ENCODE measurements around the gene CRY1. TPM values are rescaled to one million over a fixed set of nuclear protein-coding genes. Genes with fewer than 3 reads are reported as not detected.

Gene CRY1
- polyA plus RNA-seq, 1 experiment = 13.7 TPM

- TF ChIP-seq, protein P1, sequence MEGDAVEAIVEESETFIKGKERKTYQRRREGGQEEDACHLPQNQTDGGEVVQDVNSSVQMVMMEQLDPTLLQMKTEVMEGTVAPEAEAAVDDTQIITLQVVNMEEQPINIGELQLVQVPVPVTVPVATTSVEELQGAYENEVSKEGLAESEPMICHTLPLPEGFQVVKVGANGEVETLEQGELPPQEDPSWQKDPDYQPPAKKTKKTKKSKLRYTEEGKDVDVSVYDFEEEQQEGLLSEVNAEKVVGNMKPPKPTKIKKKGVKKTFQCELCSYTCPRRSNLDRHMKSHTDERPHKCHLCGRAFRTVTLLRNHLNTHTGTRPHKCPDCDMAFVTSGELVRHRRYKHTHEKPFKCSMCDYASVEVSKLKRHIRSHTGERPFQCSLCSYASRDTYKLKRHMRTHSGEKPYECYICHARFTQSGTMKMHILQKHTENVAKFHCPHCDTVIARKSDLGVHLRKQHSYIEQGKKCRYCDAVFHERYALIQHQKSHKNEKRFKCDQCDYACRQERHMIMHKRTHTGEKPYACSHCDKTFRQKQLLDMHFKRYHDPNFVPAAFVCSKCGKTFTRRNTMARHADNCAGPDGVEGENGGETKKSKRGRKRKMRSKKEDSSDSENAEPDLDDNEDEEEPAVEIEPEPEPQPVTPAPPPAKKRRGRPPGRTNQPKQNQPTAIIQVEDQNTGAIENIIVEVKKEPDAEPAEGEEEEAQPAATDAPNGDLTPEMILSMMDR (IDR thresholded peaks at IDR 0.05; ENCODE audit: low read depth, low read length) = no peak
- Histone ChIP-seq H3K4me3 (ENCODE audit: low read depth, low read length) (no peak overlapping the region), H3K27me3 (ENCODE audit: control insufficient read depth, insufficient read depth, low read length) (no peaks in the 10 kb centered on the region), H3K27ac (ENCODE audit: low read depth, low read length) (no peak overlapping the region), H3K9me3 (ENCODE audit: control insufficient read depth, insufficient read depth, low read length) (no peaks in the 10 kb centered on the region)
- DNase-seq (ENCODE audit: low read depth, low spot score) = no peak
- ChIA-PET POLR2A (no interaction called here), CTCF (no interaction called here)
Observed at GRCh38 chr12:106985479-106985878, 107.9 kb downstream of the CRY1 start.

DNA sequence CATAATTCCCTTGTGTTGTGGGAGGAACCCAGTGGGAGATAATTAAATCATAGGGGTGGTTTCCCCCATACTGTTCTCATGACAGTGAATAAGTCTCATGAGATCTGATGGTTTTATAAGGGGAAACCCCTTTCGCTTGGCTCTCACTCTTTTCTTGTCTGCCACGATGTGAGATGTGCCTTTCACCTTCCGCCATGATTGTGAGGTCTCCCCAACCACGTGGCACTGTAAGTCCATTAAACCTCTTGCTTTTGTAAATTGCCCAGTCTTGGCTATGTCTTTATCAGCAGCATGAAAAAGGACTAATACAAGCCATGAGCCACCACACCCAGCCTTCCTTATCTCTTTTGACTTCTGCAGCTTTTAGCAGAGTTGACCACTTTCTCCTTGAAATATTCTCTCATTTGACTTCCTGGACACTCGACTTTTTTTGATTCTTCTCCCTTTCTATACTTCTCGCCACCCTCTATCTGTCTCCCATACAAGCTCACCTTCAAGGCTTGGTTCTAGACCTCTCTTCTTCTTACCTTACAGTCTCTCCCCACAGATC is 108.7 kb downstream of the CRY1 start:
- H3K9me3 ChIP-seq (ENCODE audit: control insufficient read depth, insufficient read depth, low read length) = no peaks in the 10 kb centered on the region
- no peak overlapping the region for H3K4me3 ChIP-seq (ENCODE audit: low read depth, low read length)
- no peak for DNase-seq (ENCODE audit: low read depth, low spot score)
- no peaks in the 10 kb centered on the region for H3K27me3 ChIP-seq (ENCODE audit: control insufficient read depth, insufficient read depth, low read length)
- H3K27ac ChIP-seq (ENCODE audit: low read depth, low read length) = no peak overlapping the region
- POLR2A ChIA-PET = interaction anchor here (1.6 kb wide), 1 partner anchor 29 kb away, joined by 5 read pairs; the partner anchor contains the start of gene TMEM263
- TF ChIP-seq, protein P1 (IDR thresholded peaks at IDR 0.05; ENCODE audit: low read depth, low read length) = no peak
- CTCF ChIA-PET = interaction anchor here (1.2 kb wide), 1 partner anchor 107 kb away, joined by 3 read pairs; no protein-coding TSS in a partner anchor

- Histone ChIP-seq H3K9me3 (ENCODE audit: control insufficient read depth, insufficient read depth, low read length) (no peaks in the 10 kb centered on the region), H3K4me3 (ENCODE audit: low read depth, low read length) (no peak overlapping the region), H3K27ac (ENCODE audit: low read depth, low read length) (no peak overlapping the region), H3K27me3 (ENCODE audit: control insufficient read depth, insufficient read depth, low read length) (no peaks in the 10 kb centered on the region)
- ChIA-PET POLR2A (no interaction called here), CTCF (no interaction called here)
- TF ChIP-seq, protein P1 (IDR thresholded peaks at IDR 0.05; ENCODE audit: low read depth, low read length) = no peak
- DNase-seq (ENCODE audit: low read depth, low spot score) = no peak
Observed at GRCh38 chr12:106982229-106982628, 111.1 kb downstream of the CRY1 start.

GRCh38 chr12:106981788-106982187 is 111.6 kb downstream of the CRY1 start:
- POLR2A ChIA-PET = interaction anchor here (0.8 to 1.7 kb wide), 2 partner anchors 25 to 26 kb away, joined by 4 to 6 read pairs; partner anchors contain the start of gene TMEM263
- DNase-seq (ENCODE audit: low read depth, low spot score) = no peak
- Histone ChIP-seq H3K27ac (ENCODE audit: low read depth, low read length) (no peak overlapping the region), H3K9me3 (ENCODE audit: control insufficient read depth, insufficient read depth, low read length) (no peaks in the 10 kb centered on the region), H3K4me3 (ENCODE audit: low read depth, low read length) (no peak overlapping the region), H3K27me3 (ENCODE audit: control insufficient read depth, insufficient read depth, low read length) (no peaks in the 10 kb centered on the region)
- TF ChIP-seq, protein P1 (IDR thresholded peaks at IDR 0.05; ENCODE audit: low read depth, low read length) = no peak
- CTCF ChIA-PET = interaction anchor here (1.0 kb wide), 1 partner anchor 150 kb away, joined by 3 read pairs; no protein-coding TSS in a partner anchor

- DNase-seq (ENCODE audit: low read depth, low spot score) = no peak
- no peak overlapping the region for H3K4me3 ChIP-seq (ENCODE audit: low read depth, low read length)
- POLR2A ChIA-PET = interaction anchor here (0.6 to 1.7 kb wide), 2 partner anchors 25 to 1061 kb away, joined by 3 to 6 read pairs; partner anchors contain the start of gene TMEM263
- H3K27ac ChIP-seq (ENCODE audit: low read depth, low read length) = no peak overlapping the region
- TF ChIP-seq, protein P1 (IDR thresholded peaks at IDR 0.05; ENCODE audit: low read depth, low read length) = no peak
- H3K27me3 ChIP-seq (ENCODE audit: control insufficient read depth, insufficient read depth, low read length) = no peaks in the 10 kb centered on the region
- CTCF ChIA-PET = interaction anchor here (1.0 kb wide), 1 partner anchor 151 kb away, joined by 3 read pairs; no protein-coding TSS in a partner anchor
- no peaks in the 10 kb centered on the region for H3K9me3 ChIP-seq (ENCODE audit: control insufficient read depth, insufficient read depth, low read length)
Observed at GRCh38 chr12:106980944-106981343, 112.4 kb downstream of the CRY1 start.
